Astrocyte (in vitro differentiated cells and primary cell): ENCODE results near the gene OTOGL.

Experiments
- CTCF ChIP-seq: IDR thresholded peaks from 2 replicates; pipeline ENCODE4 v1.5.1; 2011; ENCODE audit warnings: low read depth, mild to moderate bottlenecking, inconsistent platforms, low read length, moderate library complexity; ENCODE audit not compliant: insufficient read depth
- EZH2 ChIP-seq: IDR thresholded peaks from 2 replicates; pipeline ENCODE4 v1.6.1; 2012; ENCODE audit warnings: mild to moderate bottlenecking, low read length, inconsistent platforms; ENCODE audit not compliant: insufficient read depth

- TF ChIP-seq CTCF, result no peak
- no peak for TF ChIP-seq EZH2
Measured at GRCh38 chr12:80316222-80316621, 216.9 kb downstream of the OTOGL start.
